HG03045 (cell line): ENCODE data around the gene FXYD5.
"Not testable (repeated sequence)": the region's sequence is repeated elsewhere in the genome, so short reads cannot be mapped to it uniquely, and the experiment has no call there.

Experiments used
- ATAC-seq: cut with Tn5 transposase; IDR thresholded peaks from one replicate; pipeline ENCODE4 v1.9.1; 2021; ENCODE audit warnings: mild to moderate bottlenecking, moderate library complexity; ENCODE audit not compliant: unreplicated experiment

The FXYD5 gene

DNA sequence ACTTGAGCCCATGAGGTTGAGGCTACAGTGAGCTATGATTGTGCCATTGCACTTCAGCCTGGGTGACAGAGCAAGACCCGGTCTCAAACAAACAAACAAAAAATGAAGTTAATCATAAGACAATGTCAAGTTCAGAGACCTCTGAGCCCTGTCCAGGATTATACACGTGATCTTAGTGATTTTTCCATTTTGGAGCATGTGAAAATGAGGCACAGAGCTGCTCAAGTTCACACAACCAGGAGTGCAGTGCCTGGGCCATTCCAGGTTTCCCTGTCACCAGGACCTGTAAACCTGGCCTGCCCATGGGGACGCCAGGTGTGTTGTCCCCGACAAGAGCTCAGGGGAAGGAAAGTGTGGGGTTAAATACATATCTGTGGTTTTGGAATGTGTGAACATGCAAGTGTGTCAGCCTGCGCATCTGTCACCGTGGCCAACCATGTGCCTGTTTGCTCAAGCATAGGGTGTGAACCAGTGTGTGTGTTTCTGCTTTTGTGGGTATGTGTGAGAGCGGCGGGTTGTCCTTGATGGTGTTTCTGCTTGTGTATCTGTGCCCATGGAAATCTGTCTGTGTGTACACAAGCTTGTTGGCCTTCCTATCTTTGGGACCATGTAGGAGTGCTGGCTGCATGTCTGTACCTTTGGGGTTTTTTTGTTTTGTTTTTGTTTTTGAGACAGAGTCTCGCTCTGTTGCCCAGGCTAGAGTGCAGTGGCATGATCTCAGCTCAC is 17.4 kb upstream of the FXYD5 start:
- no peak for ATAC-seq

DNA sequence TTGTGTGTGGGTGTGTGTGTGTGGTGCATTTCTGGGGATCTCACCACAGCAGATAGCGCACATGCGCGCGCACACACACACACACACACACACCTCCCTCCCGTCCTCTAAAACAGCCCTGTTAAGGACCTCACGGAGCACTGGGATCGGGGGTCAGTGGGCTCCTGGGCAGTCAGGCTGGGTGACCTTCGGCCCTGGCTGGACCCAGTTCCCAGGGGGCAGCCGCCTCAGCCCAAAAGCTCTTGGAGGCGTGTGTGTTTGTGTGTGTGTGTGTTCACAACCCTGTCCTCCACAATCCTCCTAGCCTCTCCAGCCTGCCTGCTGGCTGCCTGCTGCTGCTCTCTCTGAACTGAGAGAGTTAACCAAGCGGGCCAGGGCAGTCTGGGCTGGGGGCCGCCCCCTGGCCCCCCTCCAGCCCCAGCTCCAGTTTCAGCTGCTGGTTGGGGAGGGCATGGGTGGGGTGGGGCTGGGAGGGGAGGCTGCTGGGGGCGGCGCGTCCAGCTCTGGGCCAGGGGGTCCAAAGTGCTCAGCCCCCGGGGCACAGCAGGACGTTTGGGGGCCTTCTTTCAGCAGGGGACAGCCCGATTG is 16.1 kb upstream of the FXYD5 start, which contains the start of gene FXYD1:
Gene FXYD1, plus strand, starts transcription at position 520 of the 588 bp plus-strand sequence. CDS start 1,256 bp downstream, outside the sequence.
- ATAC-seq: no peak

DNA sequence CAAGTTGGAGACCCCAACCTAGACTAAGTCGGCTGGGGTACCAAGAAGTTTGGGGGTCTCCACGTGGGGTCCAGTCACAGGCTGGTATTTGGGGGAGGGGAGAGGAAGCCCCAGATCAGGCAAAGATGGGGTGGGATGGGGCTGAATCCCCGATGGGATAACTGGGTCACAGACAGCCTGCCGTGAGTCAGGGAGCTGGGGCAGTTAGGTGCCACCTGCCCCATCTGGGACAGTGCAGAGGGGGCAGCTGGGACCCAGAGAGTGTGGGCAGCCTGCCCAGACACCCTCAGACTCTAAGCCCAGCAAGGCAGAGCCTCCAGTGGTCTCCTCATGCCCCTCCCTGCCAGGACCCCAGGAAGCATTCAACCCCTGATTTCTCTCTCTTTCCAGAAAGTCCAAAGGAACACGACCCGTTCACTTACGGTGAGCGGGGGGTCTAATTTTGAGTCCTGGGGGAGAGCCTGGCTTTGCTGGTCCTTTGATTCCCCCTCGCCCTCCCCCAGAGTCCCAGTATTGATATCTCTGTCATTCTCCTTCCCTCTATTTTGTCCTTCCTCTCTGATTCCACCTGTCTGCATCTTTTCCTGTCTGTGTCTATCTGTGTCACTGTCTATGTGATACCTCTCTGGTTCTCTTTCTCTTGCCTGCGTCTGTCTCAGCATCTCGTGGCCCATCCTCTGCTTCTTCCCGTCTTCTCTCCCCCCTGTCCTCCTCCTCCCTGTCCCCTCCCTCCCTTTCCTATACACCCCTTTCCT is 14.2 kb upstream of the FXYD5 start:
- ATAC-seq: no peak

DNA sequence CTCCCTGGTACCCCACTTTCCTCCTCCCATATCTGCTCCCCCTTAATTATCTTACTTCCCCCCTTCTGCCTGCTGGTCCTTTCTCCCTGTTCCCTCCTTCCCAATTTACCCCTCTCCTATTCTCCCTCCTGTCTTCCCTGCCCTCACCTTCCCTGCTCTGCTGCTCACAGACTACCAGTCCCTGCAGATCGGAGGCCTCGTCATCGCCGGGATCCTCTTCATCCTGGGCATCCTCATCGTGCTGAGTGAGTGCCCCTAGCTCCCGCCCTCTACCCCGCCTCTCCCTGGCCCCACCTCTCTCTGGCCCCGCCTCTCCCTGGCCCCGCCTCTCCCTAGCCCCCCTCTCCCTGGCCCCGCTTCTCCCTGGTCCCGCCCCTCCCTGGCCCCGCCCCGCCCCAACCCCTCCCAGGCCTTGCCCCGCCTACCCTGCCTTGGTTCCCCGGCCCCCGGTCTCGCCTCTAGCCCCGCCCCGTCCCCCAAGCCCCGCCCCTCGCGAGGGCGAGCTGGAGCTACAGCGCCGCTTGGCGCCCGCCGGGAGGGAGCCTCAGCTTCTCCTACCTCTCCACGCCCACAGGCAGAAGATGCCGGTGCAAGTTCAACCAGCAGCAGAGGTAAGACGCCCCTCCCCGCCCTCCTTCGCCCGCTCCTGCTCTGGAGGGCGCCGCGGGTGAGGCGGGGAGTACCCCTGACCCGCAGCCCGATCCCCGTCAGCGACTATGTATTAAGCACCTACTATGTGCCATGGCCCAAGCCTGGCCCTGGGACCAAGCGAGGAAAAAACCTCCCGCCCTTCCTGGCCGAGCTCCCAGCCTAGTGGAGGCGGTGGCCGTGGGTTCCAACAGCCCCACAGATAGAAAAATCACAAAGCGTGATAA is 13.3 kb upstream of the FXYD5 start:
- ATAC-seq: no peak

DNA sequence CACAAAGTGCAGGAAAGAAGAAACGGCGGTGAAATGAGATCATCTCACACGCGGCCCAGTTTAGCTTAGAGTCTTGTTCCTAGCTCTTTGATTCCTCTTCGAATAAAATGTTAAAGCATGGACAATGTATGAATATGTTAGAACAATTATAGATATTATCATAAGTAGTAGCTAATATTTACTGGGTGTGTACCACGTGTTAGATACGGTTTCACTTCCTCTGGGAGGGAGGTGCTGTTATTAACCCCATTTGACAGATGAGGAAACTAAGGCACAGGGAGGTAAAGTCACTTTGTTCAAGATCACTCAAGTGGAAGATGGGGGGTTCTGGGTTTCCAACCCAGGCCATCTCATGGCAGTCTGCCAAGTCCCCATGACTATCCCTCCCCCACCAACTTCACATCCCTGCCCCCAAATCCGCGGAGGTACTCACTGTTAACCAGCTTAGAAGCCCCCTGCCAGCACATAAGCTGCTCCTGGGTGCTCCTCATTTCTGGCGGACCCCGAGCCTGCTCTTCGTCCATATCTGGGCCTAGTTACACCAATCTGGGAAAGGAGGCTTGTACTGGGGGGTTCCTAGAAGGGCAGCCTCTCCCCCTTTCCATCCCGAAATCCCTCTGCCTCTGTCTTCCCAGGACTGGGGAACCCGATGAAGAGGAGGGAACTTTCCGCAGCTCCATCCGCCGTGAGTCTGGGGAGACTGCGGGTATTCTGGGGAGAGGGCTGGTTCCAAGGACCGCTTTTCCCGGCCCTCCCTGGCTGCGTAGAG is 12.5 kb upstream of the FXYD5 start:
- no peak for ATAC-seq

DNA sequence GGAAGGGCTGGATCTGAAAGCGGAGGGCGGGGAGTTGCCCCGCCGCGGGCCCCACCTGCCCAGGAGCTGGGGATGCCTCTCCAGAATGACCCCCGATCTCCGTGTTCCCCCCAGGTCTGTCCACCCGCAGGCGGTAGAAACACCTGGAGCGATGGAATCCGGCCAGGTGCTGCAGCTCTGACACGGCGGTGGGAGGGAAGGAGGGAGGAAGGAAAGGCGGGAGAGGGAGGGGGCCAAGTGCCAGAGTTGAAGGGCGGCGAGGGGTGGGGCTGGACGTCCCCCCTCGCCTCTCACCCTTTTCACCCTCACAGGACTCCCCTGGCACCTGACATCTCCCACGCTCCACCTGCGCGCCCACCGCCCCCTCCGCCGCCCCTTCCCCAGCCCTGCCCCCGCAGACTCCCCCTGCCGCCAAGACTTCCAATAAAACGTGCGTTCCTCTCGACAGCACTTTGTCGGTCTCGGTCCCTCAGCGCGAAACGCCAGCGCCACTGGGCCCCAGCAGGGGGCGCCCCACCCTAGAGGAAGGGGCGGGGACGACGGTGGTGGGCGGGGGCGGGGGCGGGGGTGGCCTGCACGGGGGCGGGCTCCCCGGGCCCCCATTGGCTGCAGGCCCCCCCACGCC is 11.8 kb upstream of the FXYD5 start:
- ATAC-seq: no peak

DNA sequence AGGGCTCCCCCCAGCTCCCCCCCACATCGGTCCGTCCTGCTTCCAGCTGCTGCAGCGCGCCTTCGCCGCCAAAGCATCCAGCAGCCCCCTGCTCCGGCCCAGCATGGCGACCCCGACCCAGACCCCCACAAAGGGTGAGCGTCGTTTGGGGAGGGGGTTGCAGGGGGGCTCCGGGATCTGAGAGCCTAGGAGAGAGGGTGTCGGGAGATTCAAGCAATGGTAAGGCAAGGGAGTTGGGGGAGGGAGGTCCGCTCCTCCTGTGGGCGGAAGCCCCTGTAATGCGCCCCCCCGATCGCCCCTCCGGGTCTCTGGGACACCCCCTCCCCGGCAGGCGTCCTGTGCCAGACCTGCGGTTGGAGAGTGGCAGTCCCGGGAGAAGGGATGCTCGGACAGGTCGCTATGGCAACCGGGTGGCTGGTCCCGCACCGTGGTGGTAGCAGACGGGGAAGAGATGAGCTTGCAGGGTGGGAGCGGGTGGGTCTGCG is 11.3 kb upstream of the FXYD5 start, which contains the start of gene FXYD7:
Gene FXYD7, plus strand, starts transcription at position 25 of the 485 bp plus-strand sequence. Its CDS starts 79 bp downstream, at position 104.
- ATAC-seq: no peak

DNA sequence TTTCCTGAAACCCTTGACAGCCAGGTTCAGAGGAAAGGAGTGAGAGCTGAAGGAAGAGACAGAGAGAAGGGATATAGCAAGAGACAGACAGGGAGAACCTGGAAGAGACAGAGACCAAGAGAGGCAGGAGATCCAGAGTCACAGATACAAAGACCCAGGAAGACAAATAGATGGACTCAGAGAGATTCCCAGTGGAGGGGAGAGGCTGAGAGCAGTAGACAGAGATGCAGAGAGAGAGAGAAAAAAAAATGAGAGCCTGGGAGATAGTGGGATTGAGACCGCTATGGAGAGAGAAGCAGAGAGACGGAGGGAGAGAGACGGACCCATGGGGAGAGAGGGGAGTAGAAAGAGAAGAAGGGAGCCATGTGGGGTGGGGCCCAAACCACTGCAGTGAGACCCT is 10.7 kb upstream of the FXYD5 start:
- no peak for ATAC-seq

DNA sequence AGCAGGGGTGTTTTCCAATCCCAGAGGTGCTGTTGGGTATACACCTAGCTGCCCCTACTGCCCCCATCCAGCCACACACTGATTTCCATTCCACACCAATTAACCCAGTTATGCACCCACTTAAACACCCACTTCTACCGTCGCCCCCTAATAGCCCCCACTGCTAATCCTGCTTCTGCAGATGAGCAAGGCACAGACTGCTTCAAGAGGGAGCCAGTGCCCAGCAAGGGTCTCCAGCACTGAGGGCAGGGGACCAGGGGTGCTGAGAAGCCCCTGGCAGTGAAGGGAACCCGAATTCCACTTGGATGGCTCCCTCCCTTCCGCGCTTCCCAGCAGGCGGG is 10.3 kb upstream of the FXYD5 start:
- ATAC-seq: no peak

DNA sequence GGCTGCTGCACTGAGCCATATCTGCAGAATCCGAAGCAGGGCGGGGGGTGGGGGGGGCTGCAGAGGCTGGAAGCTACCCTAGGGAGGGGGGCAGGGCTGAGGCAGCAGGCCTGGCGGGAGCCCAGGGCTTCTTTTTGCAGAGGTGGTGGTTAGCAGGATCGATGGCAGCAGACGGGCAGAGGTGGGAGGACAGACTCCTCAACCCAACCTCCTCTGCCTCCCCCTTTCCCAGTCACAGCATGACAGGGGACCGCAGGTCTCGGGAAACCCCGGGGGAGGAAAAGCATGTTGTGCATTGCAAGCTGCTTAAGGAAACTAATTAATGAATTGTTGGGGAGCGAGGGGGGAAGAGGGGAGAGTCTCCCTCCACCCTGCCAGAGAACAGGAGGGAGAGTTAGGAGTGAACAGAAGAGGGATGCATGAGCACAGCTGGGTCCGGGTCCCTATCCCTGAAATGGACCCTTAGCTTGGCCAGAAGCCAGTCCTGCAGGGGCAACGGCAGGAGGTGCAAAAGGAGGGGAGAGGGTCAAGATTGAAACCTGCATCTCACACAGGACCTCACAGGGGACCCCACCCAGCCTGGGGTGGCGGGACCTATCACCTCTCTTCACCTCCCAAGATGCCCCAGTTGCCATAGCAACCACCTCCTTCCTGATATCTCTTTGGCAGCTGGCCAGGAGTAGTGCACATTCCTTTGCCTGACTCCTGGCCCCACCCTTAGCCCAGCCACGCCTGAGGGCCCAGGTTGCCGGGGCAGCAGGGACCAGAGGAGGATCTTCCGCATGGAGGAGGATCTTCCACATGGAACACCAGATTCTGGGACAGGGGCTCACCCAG is 9.7 kb upstream of the FXYD5 start:
- ATAC-seq: no peak

DNA sequence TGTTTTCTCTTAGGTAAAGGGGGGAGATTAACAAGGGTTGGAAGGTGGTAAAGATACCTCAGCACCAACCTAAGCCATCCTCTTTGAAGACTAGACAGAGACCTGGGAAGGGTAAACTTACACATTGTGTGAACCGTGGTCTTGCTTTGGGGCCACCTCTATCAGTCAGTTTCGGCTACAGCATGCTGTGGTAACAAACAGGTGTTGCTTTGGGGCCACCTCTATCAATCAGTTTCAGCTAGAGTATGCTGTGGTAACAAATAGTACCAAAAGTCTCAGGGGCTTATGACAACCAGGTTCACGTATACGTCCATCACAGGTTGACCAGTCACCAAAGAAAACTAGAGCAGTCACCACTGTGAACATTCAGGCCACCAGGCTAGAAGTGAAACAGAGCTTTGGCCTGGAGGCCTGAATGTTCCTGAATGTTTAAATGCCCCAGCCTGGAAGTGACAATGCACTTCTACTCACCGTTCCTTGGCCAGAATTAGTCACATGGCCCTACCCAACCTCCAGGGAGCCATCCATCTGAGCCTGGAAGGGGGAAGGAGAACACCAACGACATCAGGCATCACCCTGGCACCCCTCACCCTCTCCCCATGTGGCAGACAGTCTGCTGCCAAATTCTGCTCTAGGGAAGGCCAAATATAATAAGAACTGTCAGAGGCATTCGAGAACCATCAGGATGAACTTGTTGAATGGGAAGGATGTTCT is 7.6 kb upstream of the FXYD5 start:
- no peak for ATAC-seq

DNA sequence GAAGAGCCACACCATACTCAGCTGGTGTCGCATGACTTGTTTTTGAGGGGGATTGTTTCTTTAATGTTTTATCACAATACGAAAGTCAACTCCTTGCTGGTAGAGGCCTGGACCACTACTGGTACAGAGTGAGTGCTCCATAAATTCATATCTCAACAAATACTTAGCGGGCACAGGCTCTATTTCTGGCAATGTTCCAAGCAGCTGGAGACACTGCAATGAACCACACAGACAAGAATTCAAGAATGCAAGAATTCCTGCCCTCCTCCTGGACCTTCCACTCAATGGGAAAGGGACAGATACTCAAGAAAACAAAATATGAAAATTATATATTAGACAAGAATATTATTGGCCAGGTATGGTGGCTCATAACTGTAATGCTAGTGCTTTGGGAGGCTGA is 5.1 kb upstream of the FXYD5 start:
- ATAC-seq: no peak

DNA sequence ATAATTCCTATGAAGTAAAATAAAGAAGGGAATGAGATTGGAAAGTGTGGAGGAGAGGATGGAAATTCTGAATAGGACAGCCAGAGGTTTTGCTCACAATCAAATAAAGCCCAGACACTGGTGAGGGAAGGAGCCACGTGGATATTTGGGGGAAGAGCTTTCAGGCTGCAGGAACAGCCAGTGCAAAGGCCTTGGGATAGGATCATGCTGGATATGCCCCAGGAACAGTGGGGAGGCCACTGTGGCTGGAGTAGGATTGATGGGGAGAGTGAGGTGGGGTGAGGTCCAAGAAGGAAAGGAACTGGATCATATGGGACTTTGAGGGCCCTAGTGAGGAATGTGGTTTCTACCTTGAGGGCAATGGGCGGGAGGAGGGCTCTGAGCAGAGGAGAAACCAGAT is 4.1 kb upstream of the FXYD5 start:
- ATAC-seq: no peak

DNA sequence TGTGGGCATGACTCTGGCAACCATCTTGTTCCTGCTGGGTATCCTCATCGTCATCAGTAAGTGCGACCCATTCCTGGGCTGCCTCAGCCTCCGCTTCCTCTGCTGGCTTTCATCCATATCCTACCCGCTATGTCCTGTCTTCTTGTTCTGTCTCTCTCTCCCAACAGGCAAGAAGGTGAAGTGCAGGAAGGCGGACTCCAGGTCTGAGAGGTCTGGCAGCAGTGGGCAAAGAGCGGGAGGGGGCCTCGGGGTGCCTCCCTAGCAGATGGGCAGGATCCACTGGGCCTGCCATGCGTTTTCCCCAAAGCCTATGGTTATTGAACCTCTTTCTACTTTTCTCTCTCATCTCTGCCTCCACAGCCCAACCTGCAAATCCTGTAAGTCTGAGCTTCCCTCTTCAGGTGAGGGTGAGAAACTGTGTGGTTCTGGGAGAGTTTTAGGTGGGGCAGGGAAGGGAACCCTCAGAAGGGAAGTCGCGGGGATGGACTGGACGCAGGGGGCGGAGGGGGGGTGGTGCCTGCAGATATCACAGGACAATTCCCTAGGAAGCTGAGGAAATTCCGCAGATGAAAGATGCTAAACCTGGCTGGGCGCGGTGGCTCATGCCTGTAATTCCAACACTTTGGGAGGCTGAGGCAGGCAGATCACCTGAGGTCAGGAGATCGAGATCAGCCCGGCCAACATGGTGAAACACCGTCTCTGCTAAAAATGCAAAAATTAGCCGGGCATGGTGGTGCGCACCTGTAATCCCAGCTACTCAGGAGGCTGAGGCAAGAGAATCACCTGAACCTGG is 3.1 kb upstream of the FXYD5 start:
- no peak for ATAC-seq

DNA sequence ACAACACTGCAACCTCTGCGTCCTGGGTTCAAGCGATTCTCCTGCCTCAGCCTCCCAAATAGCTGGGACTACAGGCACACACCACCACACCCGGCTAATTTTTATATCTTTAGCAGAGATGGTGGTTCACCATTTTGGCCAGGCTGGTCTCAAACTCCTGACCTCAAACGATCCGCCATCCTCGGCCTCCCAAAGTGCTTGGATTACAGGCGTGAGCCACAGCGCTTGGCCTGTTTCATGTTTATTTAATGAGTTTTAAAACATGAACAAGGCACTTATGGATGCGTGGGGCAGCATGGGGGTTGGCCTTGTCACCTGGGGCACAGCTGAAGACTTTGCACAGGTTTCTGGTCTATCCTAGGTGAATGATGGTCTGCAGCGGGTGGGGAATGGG is 1.4 kb upstream of the FXYD5 start:
- not testable (repeated sequence) for ATAC-seq

DNA sequence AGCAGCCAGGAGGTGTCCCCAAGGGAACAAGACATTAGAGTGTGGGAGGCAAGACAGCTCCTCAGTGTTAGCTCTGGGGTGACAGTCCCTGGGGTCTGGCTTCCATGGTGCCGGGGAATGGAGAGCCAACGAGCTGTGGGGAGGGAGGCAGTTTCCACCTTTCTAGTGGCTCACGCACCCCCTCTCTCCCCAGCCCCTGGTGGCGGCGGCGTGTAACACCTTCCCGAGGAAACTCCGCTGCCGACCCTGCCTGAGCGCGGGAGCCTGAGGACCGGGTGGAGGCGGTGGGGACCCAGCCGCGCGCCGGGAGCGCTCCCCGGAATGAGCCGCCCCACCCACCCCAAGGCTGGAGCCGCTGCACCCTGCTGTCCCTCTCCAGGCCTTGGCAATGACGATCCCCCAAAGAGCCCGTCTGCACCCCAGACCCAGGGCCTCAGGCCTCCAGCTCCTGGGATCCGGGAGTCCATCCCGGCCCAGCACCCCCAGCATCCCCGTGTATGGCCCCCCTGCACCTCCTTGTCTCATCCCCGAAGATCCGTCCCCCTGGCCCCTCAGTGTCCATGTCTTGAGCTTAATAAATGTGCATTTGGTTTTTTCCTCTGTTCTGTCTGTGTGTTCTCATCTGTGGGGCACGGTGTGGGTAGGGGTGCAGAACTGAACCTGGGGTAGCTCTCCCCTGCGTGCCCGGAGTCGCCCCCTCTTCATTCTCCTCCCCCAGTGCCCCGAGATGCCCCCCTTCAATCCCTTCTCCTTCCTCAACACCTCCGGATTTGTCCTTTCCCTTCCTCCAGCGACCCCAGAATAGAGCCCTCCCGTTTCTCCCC is 622 bp upstream of the FXYD5 start:
- no peak for ATAC-seq

DNA sequence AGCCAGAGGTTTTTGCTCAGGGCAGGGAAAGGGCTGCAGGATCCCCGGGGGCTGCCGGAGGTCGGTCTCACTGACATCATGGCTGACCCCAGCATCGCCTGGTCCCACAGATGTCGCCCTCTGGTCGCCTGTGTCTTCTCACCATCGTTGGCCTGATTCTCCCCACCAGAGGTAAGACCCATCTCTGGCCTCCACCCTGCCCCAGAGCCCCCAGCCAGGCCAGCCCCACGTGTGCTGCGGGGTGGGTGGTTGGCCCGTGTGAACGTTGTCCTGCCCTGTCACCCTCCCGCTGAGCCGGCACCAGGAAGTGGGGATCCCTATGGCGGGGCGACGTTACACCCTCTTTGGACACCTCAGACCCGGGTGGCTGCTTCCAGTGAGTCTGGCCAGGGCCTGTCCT is 906 bp downstream of the FXYD5 start:
- ATAC-seq: no peak
